ENCODE results near the gene BBS7. TPM values are rescaled to one million over a fixed set of nuclear protein-coding genes. Genes with fewer than 3 reads are reported as not detected.

The BBS7 gene
- polyA plus RNA-seq, 3 donors, result 3.8 to 8.5 (median 6.5) TPM

- 78 to 88% (median 86%) methylated on average over 6 of the region's 6 CpGs for WGBS, 3 donors
Measured at GRCh38 chr4:121846662-121847061, 23.6 kb downstream of the BBS7 start.

GRCh38 chr4:121842862-121843261, 27.4 kb downstream of the BBS7 start:
- H3K27ac ChIP-seq (ENCODE audit: low read depth, low read length), result no peak overlapping the region
- WGBS, 3 donors, result 91 to 92% (median 91%) methylated on average over 4 of the region's 4 CpGs

More at GRCh38 chr4:121846662-121847061, 23.6 kb downstream of the BBS7 start:
- no peak overlapping the region for H3K27ac ChIP-seq (ENCODE audit: low read depth, low read length)

GRCh38 chr4:121838136-121838535, 32.1 kb downstream of the BBS7 start:
- no peak overlapping the region for H3K27ac ChIP-seq (ENCODE audit: low read depth, low read length)

- 88 to 98% (median 94%) methylated on average over 5 of the region's 5 CpGs for WGBS, 3 donors
Measured at GRCh38 chr4:121829511-121829910, 40.8 kb downstream of the BBS7 start.

GRCh38 chr4:121827853-121828252, 42.4 kb downstream of the BBS7 start:
- H3K27ac ChIP-seq (ENCODE audit: low read depth, low read length), result no peak overlapping the region
- 90 to 97% (median 91%) methylated on average over 1 of the region's 1 CpG for WGBS, 3 donors

More at GRCh38 chr4:121829511-121829910, 40.8 kb downstream of the BBS7 start:
- H3K27ac ChIP-seq (ENCODE audit: low read depth, low read length), result no peak overlapping the region

- H3K27ac ChIP-seq (ENCODE audit: low read depth, low read length), result no peak overlapping the region
- WGBS, 3 donors, result 40 to 60% (median 49%) methylated on average over 2 of the region's 2 CpGs
Measured at GRCh38 chr4:121824950-121825349, 45.3 kb downstream of the BBS7 start.

GRCh38 chr4:121824171-121824527, 46.1 kb downstream of the BBS7 start:
- WGBS, 3 donors, result 4 to 7% (median 4%) methylated on average over 8 of the region's 8 CpGs
- H3K27ac ChIP-seq (ENCODE audit: low read depth, low read length), result no peak overlapping the region

GRCh38 chr4:121823505-121824170, 46.6 kb downstream of the BBS7 start, which contains the start of gene CCNA2:
CCNA2 (minus strand) TSS chr4:121823883; CDS start chr4:121823628, 255 bp downstream.
- 0% methylated on average over 63 of the region's 63 CpGs for WGBS, 3 donors
- H3K27ac ChIP-seq (ENCODE audit: low read depth, low read length), result no peak within 1 kb of the TSS

GRCh38 chr4:121822796-121823504, 47.3 kb downstream of the BBS7 start:
- H3K27ac ChIP-seq (ENCODE audit: low read depth, low read length), result no peak overlapping the region
- WGBS, 3 donors, result 0 to 1% (median 1%) methylated on average over 30 of the region's 30 CpGs

GRCh38 chr4:121822047-121822446, 48.2 kb downstream of the BBS7 start:
- WGBS, 3 donors, result 89 to 97% (median 90%) methylated on average over 1 of the region's 1 CpG
- no peak overlapping the region for H3K27ac ChIP-seq (ENCODE audit: low read depth, low read length)

- no peak overlapping the region for H3K27ac ChIP-seq (ENCODE audit: low read depth, low read length)
- WGBS, 3 donors, result 44 to 76% (median 74%) methylated on average over 1 of the region's 1 CpG
Measured at GRCh38 chr4:121819216-121819965, 50.9 kb downstream of the BBS7 start.

- 36 to 66% (median 42%) methylated on average over 1 of the region's 1 CpG for WGBS, 3 donors
- no peak overlapping the region for H3K27ac ChIP-seq (ENCODE audit: low read depth, low read length)
Measured at GRCh38 chr4:121818215-121818614, 52.1 kb downstream of the BBS7 start.

GRCh38 chr4:121817701-121818100, 52.6 kb downstream of the BBS7 start:
- no peak overlapping the region for H3K27ac ChIP-seq (ENCODE audit: low read depth, low read length)
- WGBS, 3 donors, result 86 to 90% (median 88%) methylated on average over 1 of the region's 1 CpG

- 75 to 95% (median 87%) methylated on average over 3 of the region's 3 CpGs for WGBS, 3 donors
- H3K27ac ChIP-seq (ENCODE audit: low read depth, low read length), result no peak overlapping the region
Measured at GRCh38 chr4:121817006-121817405, 53.3 kb downstream of the BBS7 start.

GRCh38 chr4:121814756-121815155, 55.5 kb downstream of the BBS7 start:
- no peak overlapping the region for H3K27ac ChIP-seq (ENCODE audit: low read depth, low read length)
- WGBS, 3 donors, result 86 to 90% (median 87%) methylated on average over 2 of the region's 2 CpGs

GRCh38 chr4:121811122-121811521, 59.2 kb downstream of the BBS7 start:
- no peak overlapping the region for H3K27ac ChIP-seq (ENCODE audit: low read depth, low read length)

- WGBS, 3 donors, result 73 to 83% (median 78%) methylated on average over 4 of the region's 4 CpGs
- no peak overlapping the region for H3K27ac ChIP-seq (ENCODE audit: low read depth, low read length)
Measured at GRCh38 chr4:121806411-121806810, 63.9 kb downstream of the BBS7 start.

- WGBS, 3 donors, result 14 to 18% (median 17%) methylated on average over 4 of the region's 4 CpGs
- H3K27ac ChIP-seq (ENCODE audit: low read depth, low read length), result no peak overlapping the region
Measured at GRCh38 chr4:121801715-121802075, 68.6 kb downstream of the BBS7 start.

- H3K27ac ChIP-seq (ENCODE audit: low read depth, low read length), result peak within 1 kb of the TSS; percentile 53
- WGBS, 3 donors, result 0 to 1% (median 1%) methylated on average over 48 of the region's 48 CpGs
Measured at GRCh38 chr4:121800961-121801714, 69.1 kb downstream of the BBS7 start, which contains the start of gene EXOSC9. EXOSC9 (plus strand) TSS chr4:121801323; CDS start chr4:121801425, 102 bp downstream.
